GM21825 (cell line): ENCODE measurements around the gene CLASP1.
"Not testable (repeated sequence)": the region's sequence is repeated elsewhere in the genome, so short reads cannot be mapped to it uniquely, and the experiment has no call there.

ENCODE experiments used
- ATAC-seq: cut with Tn5 transposase; IDR thresholded peaks from one replicate; pipeline ENCODE4 v1.9.1; 2021; ENCODE audit warnings: mild to moderate bottlenecking, moderate library complexity; ENCODE audit not compliant: unreplicated experiment

CLASP1 gene

DNA sequence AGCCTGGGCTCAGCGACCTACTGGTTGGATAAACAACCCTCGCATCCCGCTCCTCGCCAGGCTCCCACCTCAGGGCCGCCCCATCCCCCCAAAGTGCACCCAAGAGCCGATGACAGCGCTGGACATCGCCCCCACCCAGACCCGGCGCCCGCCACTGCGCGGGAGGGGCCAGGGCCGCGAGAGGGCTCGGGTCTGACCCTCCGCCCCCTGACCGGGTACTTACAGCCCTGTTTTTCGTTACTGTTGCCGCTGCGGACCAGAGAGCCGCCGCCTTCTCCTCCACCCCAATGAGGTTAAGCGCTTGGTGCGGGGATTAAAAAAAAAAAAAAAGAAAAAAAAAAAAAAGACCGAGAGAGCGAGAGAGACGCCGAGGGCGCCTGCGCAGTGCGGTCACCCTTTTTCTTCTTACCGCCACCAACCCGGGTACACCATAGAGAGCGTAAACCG is at the start of gene CLASP1:
CLASP1 (minus strand) TSS at position 314 of the 447 bp plus-strand sequence. CDS start 43,567 bp downstream, outside the sequence.
- ATAC-seq, result peak; percentile 33

DNA sequence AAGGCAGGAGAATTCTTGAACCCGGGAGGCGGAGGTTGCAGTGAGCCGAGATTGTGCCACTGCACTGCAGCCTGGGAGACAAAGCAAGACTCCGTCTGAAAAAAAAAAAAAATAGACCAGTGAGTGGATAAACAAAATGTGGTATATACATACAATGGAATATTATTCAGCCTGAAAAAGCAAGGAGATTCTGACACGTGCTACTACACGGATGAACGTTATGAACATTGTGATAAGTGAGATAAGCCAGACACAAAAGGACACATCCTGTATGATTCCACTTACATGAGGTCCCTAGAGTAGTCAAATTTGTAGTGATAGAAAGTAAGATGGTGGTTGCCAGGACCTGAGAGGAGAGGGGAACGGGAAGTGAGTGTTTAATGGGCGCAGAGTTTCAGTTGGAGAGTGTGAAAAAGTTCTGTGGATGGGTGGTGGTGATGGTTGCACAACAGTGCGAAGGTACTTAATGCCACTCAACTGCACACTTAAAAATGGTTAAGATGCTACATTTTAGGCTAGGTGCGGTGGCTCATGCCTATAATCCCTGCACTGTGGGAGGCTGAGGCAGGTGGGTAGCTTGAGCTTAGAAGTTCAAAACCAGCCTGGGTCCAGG is 49.2 kb upstream of the CLASP1 start:
- no peak for ATAC-seq

DNA sequence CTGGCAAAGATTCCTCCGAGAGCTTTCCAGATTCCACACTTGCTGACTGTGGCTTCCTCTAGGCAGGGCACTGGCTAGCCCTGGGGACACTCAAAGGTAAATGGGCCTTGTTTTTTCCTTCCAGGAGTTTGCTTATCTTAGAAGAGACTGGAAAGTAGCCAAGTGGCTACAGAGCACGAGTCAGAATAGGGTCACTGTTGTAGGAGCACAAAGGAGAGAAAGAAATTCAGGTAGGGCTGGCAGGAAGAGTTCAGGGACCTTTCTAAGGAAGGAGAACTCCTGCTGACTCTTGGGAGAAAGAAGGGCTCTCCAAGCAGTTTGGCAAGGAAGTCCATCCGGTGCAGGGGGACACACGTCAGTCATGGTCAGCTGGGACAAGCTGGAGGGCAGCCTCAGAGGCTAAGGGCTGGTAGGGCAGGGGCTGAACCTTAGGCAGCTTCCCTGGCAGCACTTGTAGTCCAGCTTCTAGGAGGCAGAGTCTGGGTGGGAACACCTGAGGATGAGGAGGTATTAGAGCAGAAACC is 47.9 kb upstream of the CLASP1 start:
- no peak for ATAC-seq

DNA sequence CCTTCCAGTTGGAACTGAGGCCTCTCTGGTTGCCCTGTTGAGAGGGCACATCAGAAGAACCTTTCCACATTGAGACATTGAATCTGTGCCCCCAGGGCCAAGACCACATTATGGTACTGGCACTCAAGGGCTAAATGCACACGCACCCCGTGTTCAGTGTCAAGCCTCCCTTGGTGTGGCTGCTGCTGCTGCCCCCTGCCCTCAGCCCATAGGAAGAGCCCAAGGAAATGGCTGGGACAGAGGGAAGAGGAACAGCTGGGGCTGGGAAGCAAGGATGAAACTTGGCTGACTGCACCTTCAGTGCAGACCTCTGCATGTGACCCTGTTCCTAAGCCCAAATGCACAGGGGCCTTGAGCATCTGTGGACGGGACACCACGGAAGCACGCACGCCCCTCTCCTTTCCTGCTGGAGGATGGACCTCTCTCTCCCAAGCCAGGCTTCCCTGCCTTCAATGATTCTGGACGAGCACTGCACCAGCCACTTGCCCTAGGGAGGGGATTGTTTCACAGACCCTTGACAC is 47.2 kb upstream of the CLASP1 start:
- ATAC-seq, result no peak

DNA sequence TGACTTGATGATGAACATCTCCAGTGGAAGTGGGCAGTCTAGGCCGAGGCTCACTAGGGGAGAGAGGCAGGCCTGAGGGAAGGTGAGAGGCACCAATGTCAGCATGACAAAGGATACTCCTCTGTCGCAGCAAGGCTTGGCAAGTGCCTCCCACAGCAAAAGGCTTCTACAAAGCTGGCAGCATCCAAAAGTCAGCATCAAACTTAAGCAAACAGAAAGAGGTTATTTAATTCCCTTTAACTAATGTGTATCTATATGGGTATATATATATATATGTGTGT is 45.8 kb upstream of the CLASP1 start:
- no peak for ATAC-seq

DNA sequence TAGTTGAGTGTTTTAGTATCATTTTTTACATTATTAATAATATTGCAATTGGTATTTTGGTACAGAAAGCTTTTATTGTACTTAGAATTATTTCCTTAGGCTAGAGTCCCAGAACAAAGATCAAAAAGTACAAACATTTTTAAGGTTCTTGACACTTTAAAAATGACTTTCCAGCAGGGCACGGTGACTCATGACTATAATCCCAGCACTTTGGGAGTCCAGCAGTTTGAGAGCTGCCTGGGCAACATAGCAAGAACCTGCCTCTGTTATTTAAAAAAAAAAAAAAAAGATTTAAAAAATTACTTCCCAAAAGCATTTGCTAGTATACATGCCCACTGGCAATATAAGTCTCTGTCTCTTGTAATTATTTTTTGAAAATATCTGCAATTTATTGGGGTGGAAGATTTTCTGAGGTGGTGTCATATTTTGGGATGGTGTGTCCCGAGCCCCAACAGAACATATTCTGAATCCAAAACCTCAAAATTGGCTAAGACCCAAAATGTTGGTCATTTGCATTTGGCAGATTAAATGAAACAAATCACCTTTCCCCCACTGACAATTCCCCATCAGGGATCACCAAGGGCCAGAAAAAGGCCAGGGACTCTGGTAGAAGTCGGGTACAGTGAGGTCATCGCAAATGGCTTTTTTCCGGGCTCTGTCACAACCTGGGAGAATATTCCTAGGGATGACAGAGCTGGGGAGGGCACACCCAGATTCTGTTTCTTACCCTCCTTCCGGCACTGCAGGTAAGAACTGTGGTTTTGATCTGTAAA is 45.3 kb upstream of the CLASP1 start:
- ATAC-seq, result no peak

DNA sequence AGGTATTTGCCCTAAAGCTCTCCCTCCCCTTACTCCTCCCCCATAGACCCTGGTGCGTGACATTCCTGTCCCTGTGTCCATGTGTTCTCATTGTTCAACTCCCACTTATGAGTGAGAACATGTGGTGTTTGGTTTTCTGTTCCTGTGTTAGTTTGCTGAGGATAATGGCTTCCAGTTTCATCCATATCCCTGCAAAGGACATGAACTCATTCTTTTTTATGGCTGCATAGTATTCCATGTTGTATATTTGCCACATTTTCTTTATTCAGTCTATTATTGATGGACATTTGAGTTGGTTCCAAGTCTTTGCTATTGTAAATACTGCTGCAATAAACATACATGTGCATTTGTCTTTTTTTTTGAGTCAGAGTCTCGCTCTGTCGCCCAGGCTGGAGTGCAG is 41.3 kb upstream of the CLASP1 start:
- ATAC-seq, result not testable (repeated sequence)

DNA sequence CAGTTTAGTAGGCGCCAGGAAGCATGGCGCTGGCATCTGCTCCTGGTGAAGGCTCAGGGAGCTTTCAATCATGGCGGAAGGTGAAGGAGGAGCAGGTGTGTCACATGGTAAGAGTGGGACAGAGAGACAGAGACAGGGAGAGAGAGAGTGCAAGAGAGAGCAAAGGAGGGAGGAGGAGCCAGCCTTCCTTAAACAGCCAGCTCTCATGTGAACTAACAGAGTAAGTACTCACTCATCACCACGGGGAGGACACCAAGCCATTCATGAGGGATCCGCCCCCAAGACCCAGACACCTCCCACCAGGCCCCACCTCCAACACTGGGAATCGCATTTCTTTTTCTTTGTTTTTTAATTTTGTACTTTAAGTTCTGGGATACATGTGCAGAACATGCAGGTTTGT is 40.8 kb upstream of the CLASP1 start:
- ATAC-seq, result no peak

DNA sequence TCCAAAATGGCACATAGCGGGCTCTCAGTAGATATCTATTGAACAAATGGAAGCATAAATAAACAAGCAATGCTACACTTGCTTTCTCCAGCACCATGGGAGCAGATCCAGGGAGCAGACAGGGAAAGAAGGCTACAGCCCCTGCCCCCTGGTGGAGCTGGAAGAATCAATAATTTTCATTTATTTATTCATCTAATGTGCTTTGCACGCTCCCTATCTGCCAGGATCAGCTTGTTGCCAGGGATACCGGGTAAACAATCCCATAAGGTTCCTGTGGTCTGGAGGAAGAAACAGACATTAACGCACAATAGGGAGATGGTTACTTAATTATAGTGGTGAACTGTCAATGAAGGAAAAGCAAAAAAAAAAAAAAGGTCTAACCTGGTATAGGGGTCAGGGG is 40.1 kb upstream of the CLASP1 start:
- ATAC-seq, result no peak

DNA sequence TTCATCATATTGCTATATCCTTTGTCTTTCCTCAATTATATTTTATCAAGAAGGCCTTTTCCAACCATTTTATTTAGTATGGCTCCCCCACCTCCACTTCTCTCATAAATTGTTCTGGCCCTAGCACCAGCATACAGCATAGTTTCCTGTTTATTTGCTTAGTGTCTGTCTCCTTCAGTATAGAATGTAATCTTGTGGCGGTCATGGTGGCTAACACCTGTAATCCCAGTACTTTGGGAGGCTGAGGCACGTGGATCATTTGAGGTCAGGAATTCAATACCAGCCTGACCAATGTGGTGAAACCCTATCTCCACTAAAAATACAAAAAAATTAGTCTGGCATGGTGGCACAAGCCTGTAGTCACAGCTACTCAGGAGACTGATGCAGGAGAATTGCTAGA is 39.6 kb upstream of the CLASP1 start:
- ATAC-seq, result no peak

DNA sequence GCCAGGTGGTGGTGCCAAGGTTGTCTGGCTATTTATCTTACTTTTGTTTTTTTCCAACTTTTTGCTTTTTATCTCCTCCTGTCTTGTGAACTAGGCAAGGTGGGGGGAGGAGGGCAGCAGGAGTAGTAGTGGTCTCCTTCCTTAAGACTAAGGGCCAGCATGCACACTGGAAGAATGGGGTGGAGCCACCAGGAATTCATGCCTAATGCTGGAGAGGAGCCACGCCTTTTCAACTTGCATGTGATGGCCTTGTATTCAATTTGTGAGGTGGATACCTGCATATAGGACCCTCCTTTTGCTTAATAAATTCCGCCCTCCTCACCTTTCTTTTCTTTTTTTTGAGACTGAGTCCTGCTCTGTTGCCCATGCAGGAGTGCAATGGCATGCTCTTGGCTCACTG is 37.6 kb upstream of the CLASP1 start:
- no peak for ATAC-seq

DNA sequence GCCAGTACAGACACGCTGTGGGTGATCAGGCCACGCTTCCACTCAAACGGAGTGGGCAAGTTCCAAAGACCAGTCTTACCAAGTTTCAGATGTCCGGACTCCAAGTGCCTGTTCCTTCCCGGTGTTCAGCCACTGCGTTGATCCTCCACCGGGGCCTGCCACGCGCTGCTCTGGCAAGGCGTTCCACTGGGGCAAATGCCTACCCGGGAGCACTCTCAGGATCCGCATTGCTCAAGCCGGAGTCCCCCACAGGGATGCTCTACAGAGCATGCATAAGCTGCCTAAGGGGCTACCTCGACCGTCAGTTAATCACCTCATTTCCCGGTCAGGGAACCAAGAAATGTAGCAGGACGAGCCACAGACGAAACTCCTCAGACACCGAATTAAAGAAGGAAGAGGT is 37.0 kb upstream of the CLASP1 start:
- no peak for ATAC-seq

DNA sequence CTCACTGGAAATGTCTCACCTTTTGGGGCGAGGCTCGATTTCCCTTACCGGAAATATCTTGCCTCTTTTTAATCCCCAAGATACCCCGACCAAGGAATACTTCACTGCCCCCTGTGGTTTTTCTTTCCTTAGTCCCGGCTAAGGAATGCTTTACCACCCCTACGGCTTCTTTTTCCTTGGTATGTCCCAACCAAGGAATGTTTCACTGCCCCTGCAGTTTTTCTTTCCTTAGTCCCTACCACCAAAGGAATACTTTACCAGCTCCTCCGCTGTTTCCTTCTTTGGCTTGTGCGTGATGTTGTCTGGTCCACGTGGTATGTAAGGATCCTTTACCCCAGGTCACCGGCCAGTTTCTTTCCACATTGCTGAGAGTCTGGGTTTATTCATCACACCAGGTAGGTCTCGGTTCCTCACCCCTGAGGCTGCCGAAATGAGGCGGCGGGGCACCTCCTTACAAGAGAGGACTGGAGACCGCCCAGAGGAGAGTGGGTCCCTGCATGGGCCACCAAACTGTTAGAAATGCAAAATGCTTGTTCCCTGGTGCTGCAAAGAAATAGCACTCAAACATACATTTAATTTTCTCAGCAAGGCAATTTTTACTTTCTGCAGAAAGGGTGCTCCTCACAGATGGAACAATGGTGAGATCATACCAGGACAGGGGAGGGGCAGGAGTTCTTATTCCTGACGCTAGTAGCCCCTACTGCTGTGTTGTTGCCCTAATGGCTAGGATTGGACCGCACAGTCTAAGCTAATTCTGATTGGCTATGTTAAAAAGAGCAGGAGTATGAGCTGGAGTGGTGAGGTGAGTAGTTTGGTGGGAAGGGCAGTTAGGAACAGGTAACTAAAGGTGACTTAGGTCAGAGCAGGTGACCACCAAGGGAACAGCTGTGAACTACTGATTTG is 33.4 kb upstream of the CLASP1 start:
- ATAC-seq, result no peak

DNA sequence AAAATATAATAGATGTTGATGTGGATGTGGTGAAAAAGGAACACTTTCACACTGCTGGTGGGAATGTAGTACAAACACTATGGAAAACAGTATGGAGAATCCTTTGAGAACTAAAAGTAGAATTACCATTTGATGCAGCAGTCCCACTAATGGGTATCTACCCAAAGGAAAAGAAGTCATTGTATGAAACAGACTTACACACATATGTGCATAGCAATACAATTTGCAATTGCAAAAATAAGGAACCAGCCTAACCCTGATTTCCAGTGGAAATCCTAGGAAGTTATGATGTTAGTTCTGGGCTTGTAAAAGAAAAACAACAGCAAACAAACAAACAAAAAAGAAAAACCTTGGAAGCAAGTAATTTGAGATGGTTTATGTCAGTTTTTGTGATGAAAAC is 28.6 kb upstream of the CLASP1 start:
- no peak for ATAC-seq

DNA sequence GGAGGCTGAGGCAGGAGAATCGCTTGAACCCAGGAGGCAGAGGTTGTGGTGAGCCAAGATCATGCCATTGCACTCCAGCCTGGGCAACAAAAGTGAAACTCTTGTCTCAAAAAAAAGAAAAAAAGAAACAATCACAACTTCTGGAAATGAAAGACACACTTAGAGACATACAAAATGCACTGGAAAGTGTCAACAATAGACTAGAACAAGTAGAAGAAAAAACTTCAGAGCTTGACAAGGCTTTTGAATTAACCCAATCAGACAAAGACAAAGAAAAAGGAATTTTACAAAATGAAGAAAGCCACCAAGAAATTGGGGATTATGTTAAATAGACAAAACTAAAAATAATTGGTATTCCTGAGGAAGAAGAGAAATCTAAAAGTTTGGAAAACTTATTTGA is 22.4 kb upstream of the CLASP1 start:
- not testable (repeated sequence) for ATAC-seq

DNA sequence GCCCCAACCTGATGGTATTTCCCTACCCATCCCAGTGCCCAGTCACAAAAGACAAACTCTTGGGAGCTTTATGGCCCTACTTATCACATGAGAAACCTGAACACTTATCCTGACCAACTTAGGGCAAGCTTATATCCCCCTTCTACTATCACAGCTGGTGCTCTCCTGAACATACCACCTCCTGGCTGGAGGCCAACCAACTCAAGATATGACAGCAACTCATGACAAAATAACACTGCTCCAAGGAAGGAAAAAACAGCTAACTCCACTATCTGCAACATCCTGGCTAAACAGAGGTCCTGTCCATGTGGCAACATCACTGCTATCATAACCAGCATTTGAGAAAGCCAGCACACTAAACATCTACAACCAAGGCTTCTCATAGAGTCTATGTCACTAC is 20.9 kb upstream of the CLASP1 start:
- ATAC-seq, result no peak

DNA sequence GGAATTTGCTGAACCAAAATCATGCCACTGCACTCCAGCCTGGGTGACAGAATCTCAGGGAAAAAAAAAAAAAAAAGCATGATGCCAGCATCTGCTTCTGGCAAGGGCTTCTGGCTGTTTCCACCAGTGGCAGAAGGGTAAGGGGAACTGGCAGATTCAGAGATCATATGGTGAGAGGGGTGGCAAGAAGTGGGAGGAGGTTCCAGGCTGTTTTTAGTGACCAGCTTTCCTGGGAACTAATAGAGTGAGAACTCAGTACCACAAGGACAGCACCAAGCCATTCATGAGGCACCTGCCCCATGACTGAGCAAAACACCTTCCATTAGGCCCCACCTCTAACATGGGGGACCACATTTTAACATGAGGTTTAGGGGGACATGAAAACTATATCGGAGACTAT is 18.4 kb upstream of the CLASP1 start:
- ATAC-seq, result no peak

DNA sequence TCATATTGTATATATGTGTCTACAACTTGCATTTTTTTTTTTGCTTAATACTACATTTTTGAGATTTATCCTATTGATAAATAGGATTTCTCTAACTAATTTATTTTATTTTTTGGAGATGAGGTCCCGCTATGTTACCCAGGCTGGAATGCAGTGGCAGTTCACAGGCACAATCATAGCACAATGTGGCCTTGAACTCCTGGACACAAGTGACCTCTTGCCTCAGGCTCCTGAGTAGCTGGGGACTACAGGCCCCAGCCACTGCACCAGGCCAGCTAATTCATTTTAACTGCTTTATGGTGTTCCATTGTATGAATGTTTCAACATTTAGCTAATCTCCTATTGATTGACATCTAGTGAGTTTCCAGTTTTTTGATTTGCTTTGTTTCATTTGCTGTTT is 16.8 kb upstream of the CLASP1 start:
- no peak for ATAC-seq

DNA sequence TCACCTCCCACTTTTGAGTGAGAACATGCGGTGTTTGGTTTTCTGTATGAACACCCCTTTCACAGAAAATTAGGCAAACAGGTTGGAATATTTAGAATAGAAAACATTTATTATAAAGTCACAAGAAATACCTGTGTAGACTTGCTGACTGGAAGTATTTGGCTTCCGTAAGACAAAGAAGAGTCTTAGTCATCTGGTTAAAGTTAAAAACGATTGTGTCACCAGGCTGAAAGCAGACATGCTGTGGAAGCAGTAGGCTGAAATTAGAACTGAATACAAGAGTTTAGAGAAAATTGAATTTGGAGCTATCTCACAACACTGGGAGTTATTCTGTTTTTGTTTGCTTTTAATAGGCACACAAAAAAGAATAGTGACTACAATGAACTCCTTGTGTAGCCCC is 16.2 kb upstream of the CLASP1 start:
- no peak for ATAC-seq

DNA sequence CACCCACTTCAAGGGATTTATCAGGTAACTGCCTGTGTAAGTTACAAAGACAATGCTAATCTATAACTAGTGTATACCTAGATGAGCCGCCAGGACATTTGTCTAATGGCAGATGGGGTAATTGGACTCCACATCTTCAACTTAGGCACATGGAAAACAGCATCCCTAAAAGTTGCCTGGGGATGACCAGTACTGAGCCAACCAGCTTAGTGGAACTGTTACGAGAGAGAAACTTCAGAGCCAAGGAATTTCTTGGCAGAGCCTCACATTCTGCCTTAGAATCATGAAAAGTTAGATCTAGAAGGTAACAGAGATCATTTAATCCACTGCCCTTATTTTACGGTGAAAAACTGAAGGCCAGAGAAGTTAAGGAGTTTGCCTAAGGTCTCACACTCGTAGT is 15.5 kb upstream of the CLASP1 start:
- no peak for ATAC-seq

DNA sequence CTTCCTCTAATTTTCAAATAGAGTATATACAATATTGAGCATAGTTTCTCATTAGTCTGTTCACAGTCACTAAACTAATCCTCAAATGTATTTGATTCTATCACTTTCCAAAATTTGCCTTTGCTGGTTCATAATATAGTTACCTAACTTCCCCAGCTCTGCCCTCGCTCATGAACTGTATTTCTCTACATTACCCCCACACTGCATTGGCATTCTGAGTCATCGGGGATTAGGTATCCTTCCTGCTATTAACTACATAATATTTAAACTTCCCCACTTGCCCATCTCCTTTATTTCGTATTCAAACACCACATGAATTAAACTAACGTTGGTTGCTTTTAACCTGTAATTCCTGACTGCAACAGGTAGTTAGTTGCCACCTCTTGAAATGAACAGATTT is 14.8 kb upstream of the CLASP1 start:
- ATAC-seq, result no peak
